Activated CD4-positive, alpha-beta T cell treated with anti-CD3 and anti-CD28 coated beads, Interleukin-10, Interleukin-2, amounts not matched to agents 100 ng/mL and 50 ng/mL, durations not matched to agents 16 hours and 8 hours (primary cell): Measurements from ENCODE around the gene RASD2.

ENCODE experiments used
- DNase-seq: peaks from one replicate; pipeline ENCODE4 v3.0.0-alpha.2; 2020

Gene RASD2

DNA sequence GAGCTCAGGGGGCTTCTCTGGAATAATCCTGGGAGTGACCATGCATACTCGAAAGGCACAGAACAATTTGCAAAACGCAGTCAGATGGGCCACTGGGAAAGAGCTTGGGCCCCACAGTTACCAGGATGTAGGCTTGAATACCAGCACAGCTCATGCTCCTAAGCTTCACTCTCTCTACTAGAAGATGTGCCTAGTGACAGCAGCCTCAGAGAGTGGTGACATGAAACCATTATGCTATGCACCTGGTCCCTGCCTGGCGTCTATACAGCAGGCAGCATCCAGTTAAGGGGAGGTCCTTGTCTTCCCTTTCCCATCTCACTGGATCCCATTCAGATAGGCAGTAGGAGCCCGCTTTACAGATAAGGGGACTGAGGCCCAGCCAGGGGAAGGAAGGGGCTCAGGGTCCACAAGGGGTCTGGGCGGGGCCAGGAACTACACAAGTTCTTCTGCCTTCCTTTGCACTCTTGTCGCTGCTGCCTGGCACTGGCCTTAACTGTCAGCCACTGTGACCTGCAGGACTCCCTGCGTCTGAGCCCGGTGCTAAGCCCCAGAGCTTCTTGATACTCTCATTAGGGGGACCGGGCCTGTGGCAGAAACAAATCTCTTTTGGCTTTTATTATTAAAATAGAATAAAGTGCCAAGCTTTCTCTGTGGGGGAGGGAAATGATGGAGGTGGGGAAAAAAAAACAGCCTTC, 21.2 kb upstream of the RASD2 start:
- DNase-seq: no peak

GRCh38 chr22:35521358-35522224, 19.0 kb upstream of the RASD2 start:
- DNase-seq: no peak

GRCh38 chr22:35522225-35523149, 18.1 kb upstream of the RASD2 start:
- DNase-seq: no peak

- DNase-seq: no peak
These were observed 17.3 kb upstream of the RASD2 start for GRCh38 chr22:35523167-35523947.

GRCh38 chr22:35524966-35525686, 15.5 kb upstream of the RASD2 start:
- DNase-seq: no peak

GRCh38 chr22:35525687-35526332, 14.8 kb upstream of the RASD2 start:
- no peak for DNase-seq

GRCh38 chr22:35526333-35526979, 14.2 kb upstream of the RASD2 start:
- no peak for DNase-seq

GRCh38 chr22:35528927-35529326, 11.7 kb upstream of the RASD2 start:
- DNase-seq: no peak

DNA sequence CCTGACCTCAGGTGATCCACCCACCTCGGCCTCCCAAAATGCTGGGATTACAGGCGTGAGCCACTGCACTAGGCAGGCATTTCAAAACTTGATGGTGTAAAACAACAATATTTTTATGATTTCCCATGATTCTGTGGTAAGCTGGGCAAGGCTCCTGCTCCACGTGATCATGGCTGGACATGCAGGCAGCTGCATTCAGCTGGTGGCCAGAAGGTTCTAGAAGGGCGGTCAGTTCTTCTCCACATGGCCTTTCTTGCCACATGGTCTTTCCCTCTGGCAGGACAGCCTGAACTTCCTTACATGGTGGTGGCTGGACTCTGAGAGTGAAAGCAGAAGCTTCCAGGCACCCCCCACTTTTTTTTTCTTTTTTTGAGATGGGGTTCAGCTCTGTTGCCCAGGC, 9.9 kb upstream of the RASD2 start:
- DNase-seq: no peak

GRCh38 chr22:35531202-35531601, 9.4 kb upstream of the RASD2 start:
- DNase-seq: no peak

GRCh38 chr22:35531676-35532075, 9.0 kb upstream of the RASD2 start:
- no peak for DNase-seq

DNA sequence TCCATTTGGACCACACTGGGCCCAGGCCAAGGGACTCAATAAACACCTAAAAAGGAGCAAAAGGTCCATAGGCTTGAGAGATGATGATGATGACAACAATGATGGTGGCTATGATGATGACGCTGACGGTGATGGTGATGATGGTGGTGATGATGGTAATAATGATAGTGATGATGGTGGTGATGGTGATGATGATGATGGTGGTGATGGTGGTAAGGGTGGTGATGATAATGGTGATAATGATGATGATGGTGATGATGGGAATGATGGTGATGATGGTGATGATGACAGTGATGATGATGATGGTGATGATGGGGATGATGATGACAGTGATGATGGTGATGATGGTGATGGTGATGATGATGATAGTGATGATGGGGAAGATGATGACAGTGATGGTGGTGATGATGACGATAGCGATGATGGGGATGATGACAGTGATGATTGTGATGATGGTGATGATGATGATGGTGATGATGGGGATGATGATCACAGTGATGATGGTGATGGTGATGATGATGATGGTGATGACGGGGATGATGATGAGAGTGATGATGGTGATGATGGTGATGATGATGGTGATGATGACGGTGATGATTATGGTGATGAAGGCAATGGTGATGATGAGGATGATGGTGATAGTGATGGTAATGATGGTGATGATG, 7.1 kb upstream of the RASD2 start:
- no peak for DNase-seq

GRCh38 chr22:35534091-35534490, 6.5 kb upstream of the RASD2 start:
- no peak for DNase-seq

DNA sequence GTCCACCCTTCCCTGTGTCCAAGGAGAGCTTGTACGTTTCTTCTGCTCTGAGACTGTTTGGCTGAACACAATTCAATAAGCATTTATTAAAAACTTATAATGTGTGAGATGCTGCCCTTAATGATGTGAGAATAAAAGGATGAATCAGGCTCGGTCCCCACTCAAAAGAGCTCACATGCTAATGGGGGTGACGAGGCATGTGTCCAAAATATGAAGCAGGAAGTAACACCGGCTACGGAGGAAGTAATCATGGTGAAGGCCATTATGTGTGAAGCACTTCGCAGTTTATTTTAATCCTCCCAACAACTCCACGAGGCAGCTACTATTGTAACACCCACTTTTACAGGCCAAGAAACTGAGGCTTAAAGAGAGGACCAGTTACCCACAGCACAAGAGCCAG, 3.4 kb upstream of the RASD2 start:
- DNase-seq: no peak

DNA sequence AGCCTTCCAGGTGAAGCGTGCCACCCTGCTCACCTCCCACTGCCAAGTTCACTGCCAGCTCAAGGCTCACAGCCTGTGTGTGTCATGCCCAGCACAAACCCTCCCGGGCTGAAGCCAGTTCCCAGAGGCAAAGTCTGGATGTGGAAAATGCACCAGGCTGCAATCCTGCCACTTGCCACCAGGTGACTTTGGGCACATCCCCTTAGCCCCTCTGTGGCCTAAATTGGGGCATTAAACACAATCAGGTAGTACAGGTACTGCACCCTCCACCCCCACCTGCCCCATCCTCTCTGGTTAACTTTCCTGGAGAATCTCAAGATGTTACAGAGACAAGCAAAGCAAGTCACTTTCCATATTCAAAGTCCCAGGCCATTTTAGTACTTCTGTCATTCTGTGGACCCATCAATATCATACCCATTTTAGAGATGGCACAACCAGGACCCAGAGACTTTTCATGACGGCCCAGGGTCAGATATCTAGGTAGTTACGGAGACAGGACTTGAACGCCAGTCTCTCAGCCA, 1.8 kb upstream of the RASD2 start:
- DNase-seq: peak; percentile 44

DNA sequence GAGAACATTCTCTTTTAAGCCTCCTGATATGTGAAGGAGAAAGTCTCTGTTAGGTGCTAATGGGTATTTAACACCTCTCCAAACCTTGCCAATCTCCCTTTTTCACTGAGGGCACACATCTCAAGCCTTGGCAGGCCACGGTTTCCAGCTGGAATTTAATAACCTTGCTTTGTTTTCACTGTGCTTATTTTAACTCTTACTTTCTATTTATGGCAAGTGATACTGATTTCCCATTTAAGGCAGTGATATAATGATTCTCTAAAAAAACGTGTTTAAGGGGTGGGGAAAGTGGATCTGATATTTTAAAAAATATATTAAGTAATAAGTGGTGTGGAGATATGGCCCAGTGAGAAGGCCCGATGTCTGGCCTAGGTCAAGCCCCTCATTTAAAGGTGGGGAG, 1.1 kb upstream of the RASD2 start:
- no peak for DNase-seq

DNA sequence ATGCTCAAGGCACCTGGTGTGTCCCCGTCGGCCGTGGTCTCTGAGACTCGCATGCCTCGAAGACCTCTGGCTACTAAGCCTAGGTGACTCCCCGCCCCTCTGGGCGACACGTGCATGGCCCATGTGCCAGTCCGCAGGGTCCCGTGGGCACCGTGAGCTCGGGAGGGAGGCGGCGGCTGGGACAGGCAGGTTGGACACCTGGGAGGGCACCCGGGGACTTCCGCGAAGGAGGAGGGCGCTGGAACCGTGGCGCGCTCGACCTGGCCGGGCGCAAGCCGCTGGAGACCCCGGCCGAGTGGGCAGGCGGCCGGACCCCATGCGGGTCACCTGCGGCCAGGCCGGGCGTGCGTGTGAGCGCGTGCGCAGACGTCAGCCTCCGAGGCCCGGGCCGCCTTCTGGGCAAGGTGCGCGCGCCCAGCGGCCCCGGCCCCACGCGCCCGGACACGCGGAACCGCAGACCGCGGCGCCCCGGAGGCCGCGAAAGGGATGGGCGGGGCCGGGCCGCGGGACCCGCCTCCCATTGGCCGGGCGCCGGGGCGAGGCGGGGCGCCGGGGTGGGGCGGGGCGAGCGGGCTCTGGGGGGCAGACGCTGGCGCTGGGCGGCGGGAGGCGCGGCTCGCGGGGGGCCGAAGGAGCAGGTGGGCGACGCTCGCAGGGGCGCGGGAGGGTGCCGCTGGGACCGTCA, 579 bp upstream of the RASD2 start:
- DNase-seq: peak; percentile 60

- no peak for DNase-seq
These were observed 670 bp downstream of the RASD2 start for GRCh38 chr22:35541254-35541748.
